ENCODE results near the gene DAP.
"Not testable (repeated sequence)": the region's sequence is repeated elsewhere in the genome, so short reads cannot be mapped to it uniquely, and the experiment has no call there.

The DAP gene

DNA sequence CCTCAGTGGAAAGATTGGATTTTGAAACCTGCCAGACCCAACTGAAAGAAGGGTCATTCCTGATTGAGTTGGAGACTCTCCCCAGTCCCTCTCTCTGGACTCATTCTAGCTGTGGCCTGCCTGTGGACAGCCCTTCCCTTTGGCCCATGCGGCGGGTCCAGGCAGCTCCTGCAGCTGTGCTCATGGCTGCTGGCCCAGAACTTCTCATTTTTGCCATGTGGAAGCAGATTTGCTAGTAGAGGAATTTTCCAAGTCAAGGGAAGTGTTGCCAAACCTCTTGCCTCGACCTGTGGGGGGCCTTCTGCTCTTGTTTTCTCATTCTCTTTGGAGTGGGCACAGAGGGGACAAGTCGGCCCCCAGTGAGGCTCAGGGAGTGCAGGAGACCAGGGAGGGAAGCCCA lies 108.0 kb downstream of the DAP start:
- DNase-seq (ENCODE audit: low read depth), result no peak

DNA sequence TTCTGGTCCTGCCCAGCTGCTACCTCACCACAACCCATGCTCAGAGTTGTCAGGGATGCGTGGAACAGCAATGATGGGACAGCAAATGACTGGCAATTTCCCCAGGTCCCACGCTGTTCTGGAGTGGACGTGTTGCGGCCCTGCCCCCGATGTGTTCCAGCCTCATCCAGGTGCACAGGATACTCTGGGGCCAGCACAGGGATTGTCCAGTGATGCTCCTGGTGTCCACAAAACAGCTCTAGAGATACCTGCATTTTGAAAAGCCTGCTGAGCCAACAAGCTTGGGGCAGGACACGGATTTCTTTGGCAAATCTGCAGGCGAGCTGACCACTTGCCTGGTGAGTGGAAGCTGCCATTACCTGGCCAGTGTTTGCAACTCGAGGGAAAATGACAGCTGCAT lies 108.4 kb downstream of the DAP start:
- no peak for DNase-seq (ENCODE audit: low read depth)

DNA sequence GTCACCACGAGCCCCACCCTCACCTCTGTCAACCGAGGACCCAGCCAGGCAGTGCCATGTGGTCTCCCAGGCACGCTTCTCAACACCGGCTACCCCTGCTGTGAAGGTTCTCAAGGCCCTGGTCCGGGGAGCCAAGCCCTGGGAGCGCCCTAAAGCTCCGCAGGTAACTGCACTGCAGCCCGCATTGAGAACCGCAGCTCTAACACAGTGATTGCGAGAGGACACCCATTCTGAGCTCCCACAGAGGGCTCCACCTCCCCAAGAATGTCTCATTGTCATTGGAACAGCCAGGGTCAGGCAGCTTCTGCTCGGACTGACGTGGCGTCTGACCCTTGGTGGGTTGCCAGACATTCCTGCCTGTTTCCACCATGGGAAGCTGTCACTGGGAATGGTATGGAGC lies 108.9 kb downstream of the DAP start:
- no peak for DNase-seq (ENCODE audit: low read depth)

DNA sequence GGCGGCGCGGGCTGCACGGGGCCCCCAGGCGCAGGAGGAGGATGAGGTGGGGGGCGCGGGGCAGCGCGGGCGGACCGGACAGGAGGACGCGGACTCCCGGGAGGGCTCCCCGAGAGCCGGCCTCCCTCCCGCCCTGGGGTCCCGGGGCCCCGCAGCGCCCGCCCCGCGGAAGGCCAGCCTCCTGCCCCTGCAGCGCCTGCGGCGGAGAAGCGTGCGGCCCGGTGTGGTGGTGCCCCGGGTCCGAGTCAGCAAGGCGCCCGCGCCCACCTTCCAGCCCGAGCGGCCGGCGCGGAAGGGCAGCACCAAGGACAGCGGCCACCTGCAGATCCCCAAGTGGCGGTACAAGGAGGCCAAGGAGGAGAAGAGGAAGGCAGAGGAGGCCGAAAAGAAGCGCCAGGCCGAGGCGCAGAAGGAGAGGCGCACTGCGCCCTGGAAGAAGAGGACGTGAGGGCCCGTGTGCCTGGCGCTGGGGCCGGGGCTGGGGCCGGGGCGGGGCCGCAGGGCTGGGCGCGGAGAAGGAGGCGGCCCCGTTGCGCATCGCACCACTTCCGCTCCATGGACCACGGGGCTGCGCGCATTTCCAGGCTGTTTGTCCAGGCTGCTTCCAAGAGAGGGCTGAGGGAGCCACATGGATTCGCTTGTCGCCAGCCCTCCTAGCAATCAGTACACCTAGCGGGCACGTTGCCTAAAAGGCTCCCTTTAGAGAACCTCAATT lies 111.2 kb downstream of the DAP start:
- DNase-seq (ENCODE audit: low read depth), result no peak

DNA sequence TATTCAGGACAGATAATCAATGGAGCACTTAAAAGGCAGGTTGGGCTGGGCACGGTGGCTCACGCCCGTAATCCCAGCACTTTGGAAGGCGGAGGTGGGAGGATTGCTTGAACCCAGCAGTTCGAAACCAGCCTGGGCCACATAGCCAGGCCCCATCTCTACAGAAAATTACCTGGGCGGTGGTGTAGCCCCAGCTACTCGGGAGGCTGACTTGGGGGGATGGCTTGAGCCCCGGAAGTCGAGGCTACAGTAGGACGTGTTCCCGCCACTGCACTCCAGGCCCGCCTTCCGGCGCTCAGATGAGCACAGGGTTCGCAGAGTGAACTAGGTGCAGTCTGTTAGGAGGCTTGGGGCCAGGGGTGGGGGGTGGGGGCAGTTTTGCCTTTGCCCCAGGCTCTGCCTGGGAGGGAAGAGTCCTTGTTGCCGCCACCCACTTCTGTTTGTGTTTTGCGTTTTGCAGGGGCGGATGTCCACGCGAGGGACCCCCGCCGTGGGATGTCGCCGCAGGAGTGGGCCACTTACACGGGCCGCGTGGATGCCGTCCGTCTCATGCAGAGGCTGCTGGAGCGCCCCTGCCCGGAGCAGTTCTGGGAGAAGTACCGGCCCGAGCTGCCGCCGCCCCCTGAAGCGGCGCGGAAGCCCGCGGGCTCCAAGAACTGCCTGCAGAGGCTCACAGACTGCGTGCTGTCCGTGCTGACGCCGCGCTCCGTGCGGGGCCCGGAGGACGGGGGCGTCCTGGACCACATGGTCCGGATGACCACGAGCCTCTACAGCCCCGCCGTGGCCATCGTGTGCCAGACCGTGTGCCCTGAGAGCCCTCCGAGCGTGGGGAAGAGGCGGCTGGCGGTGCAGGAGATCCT lies 112.0 kb downstream of the DAP start:
- DNase-seq (ENCODE audit: low read depth), result no peak

DNA sequence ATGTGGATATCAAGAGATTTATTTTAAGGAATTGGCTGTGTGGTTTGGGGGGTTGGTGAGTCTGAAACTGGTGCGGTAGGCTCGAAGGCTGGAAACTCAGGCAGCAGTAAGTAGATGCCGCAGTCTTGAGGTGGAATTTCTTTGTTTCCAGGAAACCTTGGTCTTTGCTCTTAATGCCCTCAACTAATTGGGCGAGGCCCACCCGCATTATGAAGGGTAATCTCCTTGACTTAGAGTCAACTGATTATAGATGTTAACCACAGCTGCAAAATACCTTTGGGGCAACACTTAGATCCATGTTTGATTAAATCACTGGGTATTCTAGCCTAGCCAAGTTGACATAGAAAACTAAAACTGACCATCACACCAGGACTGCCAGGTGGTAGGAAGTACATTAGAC lies 113.4 kb downstream of the DAP start:
- no peak for DNase-seq (ENCODE audit: low read depth)

DNA sequence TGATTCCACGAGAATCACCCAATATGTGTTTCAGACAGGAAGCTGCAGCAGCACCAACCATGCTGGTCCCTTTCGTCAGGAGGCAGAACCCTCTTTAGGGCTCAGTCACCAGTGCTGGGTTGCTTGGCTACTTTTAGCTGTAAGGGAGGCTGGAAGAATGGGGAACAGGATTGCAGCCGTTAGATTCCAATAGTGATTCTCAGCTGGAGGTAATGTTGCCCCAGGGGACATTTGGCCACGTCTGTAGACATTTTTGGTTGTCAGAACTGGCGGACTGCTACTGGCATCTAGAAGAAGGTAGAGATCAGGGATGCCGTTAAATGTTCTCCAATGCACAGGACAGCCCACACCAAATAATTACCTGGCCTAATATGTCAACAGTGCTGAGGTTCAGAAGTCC lies 115.4 kb downstream of the DAP start:
- no peak for DNase-seq (ENCODE audit: low read depth)

DNA sequence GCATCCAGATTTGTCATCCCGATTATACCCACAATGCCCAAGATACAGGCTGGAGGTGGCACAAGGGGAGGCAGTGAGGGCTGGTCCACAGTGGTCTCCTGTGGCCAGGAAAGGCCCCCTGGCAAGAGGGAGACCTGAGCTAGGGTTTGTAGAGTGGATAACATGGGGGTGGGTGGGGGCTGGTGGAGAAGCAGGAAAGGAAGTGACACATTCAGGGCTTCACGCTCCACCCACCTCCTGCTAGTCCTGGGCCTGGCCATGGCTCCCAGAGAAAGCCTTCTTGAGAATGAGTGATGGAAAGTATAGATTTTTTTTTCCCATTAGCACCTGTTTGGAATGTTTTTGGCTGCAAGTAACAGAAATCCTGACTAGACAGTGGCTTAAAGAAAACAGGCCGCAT lies 115.9 kb downstream of the DAP start:
- DNase-seq (ENCODE audit: low read depth), result no peak

DNA sequence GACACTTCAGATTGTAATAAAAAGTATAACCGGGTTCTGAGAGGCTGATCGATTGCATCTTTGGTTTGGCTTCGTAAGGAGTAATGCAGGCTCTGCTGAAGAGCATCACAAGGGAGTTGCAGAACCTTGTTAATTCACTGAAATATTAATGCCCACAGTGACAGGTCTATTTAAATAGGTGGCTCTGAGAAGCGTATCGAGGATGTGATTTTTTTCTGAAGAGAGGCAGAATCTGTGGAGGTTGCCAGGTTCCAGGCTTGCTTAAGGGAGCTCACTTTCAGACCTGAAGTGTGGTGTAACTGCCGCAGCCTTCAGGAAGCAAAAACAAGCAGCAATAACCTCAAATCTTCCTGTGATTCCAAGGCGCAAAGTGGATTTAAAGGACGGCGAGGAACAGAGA lies 116.8 kb downstream of the DAP start:
- DNase-seq (ENCODE audit: low read depth), result no peak

DNA sequence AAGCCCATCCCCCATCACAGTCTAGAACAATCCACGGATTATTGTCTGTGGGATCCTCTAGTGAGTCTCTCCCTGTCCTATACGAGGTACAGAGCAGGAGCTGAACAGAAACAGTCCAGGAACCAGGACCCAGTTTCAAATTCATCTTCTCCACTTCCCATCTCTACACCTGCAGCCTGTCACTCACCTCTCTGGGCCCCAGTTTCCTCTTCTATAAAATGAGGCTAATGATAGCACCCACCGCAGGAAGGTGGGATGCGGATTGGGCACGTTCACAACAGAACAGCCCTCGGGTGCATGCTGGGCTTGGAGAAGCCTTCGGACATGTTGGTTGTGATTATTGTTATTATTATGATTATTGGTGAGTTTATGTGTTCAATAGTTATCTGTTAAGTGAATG lies 118.7 kb downstream of the DAP start:
- DNase-seq (ENCODE audit: low read depth), result no peak

DNA sequence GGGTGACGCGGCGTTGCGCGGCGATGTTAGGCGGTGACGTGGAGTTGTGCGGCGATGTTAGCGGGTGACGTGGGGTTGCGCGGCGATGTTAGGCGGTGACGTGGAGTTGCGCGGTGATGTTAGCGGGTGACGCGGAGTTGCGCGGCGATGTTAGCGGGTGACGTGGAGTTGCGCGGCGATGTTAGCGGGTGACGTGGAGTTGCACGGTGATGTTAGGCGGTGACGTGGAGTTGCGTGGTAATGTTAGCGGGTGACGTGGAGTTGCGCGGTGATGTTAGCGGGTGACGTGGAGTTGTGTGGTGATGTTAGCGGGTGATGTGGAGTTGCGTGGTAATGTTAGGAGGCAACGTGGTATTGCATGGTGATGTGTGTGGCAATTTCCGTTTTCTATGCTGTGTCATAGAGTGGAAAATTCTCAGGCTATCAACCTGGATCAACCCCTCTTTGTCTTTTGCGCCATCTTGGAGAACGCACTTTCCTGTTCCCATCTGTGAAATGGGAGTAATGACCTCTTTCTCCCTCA lies 121.1 kb downstream of the DAP start:
- no peak for DNase-seq (ENCODE audit: low read depth)

DNA sequence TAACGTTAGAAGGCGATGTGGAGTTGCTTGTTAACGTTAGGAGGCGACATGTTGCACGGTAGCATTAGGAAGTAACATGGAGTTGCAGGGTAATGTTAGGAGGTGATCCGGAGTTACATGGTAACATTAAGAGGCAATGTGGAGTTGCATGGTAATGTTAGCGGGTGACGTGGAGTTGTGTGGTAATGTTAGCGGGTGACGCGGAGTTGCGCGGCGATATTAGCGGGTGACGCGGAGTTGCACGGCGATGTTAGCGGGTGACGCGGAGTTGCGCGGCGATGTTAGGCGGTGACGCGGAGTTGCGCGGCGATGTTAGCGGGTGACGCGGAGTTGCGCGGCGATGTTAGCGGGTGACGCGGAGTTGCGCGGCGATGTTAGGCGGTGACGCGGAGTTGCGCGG lies 122.3 kb downstream of the DAP start:
- not testable (repeated sequence) for DNase-seq (ENCODE audit: low read depth)

DNA sequence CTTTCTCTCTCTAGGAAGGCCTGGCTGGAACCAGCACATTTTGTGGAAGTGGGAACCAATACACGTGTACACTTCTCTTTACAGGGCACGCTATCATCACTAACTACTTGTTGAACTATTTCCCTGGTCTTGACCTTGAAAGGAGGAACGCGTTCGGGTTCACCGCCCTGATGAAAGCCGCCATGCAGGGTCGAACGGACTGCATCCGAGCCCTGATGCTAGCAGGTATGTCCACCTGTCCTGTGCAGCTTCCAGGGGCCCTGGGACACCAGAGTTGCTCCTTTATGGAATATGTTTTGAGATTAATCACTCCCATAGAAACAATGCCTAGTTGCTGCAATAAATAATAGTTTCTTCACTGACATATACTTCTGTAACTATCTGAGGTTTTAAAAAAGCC lies 123.1 kb downstream of the DAP start:
- DNase-seq (ENCODE audit: low read depth), result no peak

DNA sequence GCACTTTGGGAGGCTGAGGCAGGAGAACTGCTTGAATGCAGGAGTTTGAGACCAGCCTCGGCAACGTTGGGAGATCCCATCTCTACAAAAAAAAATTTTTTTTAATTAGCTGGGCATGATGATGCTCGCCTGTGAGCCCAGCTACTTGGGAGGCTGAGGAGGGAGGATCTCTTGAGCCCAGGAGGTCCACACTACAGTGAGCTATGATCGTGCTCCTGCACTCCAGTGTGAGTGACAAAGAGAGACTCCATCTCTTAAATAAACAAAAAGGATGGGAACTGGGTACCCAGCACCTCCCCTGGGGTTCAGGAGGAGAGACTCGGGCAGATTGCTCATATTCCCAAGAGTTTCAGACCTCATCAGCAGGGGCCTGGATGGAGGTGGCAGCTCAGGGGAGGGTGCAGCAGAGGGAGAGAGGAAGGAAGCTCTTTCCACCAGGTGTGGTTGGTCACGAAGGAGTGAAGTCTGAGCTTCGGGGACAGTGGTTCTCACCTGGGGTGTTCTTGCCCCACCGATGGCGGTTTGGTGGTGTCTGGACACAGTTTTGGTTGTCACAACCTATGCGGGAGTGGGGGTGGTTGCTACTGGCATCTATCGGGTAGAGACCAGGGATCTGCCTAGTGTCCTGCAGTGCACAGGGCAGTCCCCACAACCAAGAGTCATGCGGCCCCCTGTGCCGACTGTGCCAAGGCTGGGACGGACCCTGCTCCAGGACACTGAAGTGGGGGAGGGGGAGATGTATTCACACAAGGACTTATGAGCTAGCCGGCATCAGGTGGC lies 124.5 kb downstream of the DAP start:
- DNase-seq (ENCODE audit: low read depth), result no peak

DNA sequence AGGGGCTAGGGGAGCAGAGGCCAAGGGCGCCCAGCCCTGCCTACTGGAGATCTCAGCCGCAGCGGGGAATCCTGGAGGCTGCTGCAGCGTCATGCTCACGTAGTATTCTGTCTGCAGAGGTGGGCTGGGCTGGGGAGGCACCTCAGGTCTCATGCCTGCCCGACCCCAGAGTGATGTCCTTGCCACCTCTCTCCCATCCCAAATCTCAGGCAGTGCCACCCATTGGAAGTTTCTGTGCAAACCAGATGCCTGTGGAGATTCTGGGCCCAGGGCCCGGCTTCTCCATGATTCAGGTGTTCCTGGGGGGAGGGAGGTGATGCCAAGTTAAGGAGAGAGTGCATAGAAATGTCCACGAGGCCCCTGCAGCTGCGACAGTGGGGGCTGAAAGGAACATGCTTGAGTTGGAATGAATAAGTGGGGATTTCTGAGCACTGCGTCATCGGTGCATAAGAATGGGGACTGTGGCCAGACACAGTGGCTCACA lies 125.1 kb downstream of the DAP start:
- DNase-seq (ENCODE audit: low read depth), result no peak

DNA sequence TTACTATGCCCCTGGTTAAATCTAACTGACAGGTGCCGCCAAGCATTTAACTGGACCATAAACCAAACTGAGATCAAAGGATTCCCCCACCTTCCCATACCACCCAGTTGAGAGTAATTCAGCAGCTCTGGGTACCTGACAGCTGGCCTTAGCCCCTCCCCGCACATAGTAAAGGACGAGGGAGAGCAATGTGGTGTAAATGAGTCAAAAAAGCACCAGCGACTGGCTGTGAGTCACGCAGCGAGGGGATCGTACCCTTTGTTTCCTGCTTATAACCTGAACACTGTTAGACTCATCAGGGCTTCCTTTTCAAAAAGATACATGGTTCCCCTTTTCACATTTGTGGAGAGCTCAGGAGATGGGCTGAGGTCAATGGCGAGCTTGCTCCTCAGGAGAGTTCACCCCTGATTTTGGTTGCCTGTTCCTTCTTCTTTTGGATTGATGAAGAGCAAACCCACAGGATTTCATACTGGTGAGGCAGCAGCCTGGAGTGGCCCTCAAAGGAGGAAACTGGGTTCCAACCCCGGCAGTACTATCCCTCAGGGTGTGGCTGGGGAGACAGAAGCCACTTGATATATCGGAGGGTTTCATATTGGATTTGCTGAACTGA lies 125.7 kb downstream of the DAP start:
- peak; percentile 37 for DNase-seq (ENCODE audit: low read depth)

DNA sequence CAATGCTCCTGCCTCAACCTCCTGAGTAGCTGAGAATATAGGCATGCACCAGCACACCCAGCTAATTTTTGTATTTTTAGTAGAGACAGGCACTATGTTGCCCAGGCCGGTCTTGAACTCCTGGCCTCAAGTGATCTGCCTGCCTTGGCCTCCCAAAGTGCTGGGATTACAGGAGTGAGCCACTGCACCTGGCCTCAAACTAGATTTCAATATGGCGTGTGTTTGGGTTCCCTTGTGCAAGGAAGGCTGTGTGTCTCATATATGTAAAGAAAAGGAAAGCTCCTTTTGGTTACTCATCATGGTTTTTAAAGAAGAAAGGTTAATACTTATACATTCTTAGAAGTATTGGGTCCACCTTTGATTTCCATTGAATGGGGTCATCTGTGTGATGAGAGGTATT lies 126.5 kb downstream of the DAP start:
- DNase-seq (ENCODE audit: low read depth), result no peak

DNA sequence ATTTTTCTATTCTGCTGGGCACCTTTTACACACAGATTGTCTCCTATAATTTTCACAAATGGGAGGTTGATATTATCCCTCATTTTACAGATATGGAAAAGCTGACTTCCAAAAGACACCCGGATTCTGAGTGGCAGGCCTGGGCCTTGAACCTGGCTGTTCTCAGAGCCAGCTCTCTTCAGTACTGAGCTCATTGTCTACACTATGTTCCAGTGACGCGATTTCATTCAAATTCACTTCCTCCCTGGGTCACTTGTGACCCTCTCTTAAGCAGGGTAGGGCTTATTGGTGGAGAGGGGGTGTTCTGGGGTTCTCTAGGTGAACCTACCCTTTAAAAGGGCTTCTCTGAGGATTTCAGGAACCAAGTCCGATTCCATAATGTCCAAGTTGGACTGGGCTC lies 127.0 kb downstream of the DAP start:
- no peak for DNase-seq (ENCODE audit: low read depth)

DNA sequence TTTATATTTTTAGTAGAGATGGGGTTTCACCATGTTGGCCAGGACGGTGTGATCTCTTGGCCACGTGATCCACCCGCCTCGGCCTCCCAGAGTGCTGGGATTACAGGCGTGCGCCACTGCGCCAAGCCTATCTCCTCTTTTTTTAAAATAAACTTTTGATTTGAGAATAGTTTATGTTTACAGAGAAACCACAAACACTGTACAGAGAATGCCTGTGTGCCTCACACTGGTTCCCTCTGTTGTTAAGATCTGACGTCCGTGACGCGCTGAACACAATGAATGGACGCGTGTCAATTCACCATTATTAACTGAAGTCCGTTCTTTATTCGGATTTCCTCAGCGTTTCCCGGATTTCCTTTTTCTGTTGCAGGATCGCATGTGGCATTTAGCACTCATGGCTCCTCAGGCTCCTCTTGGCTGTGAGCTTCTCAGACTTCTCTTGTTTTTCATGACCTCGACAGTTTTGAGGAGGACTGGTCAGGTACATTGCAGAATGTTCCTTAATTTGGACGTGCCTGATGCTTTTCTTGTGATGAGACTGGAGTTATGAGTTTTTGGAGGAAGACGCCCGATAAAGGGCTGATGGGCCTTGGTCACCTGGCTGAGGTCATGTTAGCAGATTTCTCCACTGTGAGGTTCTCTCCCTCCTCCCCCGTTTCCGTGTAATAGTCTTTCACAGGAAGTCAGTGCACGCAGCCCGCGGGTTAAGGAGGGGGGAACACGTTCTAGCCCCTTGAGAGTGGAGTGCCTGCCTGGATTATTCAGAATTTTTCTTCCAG lies 127.6 kb downstream of the DAP start:
- no peak for DNase-seq (ENCODE audit: low read depth)

DNA sequence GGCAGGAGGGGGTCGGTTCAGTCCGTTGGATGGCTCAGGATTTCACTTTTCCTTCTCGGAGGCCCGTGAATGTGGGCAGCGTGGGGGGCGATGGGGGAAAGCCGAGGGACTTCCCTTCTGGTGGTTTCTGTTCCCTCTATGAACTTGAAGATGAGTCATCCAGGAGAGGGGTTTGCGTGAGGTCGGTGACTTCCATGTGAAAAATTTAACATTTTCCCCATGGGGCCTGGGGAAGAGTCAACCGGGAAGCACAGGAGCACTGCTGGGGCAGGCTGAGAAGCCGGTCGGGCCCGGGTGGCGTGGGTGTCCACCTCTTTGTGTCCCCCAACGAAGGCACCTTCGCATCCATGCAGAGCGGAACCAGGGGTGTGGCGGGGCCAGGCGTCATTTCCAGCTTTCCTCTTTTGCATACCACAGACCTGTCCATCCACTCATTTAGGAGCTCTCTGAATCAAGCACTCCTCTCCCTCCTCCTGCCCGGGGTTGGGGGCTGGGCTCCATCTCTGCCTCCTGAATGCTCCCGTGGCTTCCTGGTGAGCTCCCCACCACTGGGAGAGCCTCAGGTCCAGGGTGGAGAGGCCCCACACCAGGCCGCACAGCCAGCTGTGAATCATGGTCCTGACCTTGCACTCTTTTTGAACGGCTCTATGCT lies 128.8 kb downstream of the DAP start:
- DNase-seq (ENCODE audit: low read depth), result no peak

Measured in stimulated activated CD8-positive, alpha-beta memory T cell treated with anti-CD3 and anti-CD28 coated beads, Interleukin-15, amount 100 ng/mL, for 1 hour (primary cell).